SJSA1 (cell line): Measurements from ENCODE around the gene PNRC2. TPM values are rescaled to one million over a fixed set of nuclear protein-coding genes. Genes with fewer than 3 reads are reported as not detected.
"Not testable (repeated sequence)": the region's sequence is repeated elsewhere in the genome, so short reads cannot be mapped to it uniquely, and the experiment has no call there.

Experiments used
- DNase-seq, 2 experiments: peaks; one replicate each; pipeline ENCODE4 v3.0.0-alpha.2; 2015 to 2020; ENCODE audit warnings: low spot score in 2 of 2, low read depth in 1 of 2
- H3K27ac ChIP-seq: fragments of 250-450 bp; sonication (Bioruptor Pico); 2 replicates; pipeline ENCODE4 v1.5.1; 2020; ENCODE audit warnings: mild to moderate bottlenecking, moderate library complexity
- H3K27me3 ChIP-seq: fragments of 250-450 bp; sonication (Bioruptor Pico); replicated peaks from 2 replicates; pipeline ENCODE4 v1.5.1; 2020; ENCODE audit warnings: mild to moderate bottlenecking, moderate library complexity
- H3K36me3 ChIP-seq: fragments of 250-450 bp; sonication (Bioruptor Pico); 2 replicates; pipeline ENCODE4 v1.5.1; 2020; ENCODE audit warnings: mild to moderate bottlenecking
- H3K4me1 ChIP-seq: fragments of 250-450 bp; sonication (Bioruptor Pico); replicated peaks from 2 replicates; pipeline ENCODE4 v1.6.1; 2021; ENCODE audit warnings: mild to moderate bottlenecking
- H3K4me3 ChIP-seq: fragments of 250-450 bp; sonication (Bioruptor Pico); 2 replicates; pipeline ENCODE4 v1.5.1; 2020; ENCODE audit warnings: mild to moderate bottlenecking
- H3K9me3 ChIP-seq: fragments of 250-450 bp; sonication (Bioruptor Pico); replicated peaks from 2 replicates; pipeline ENCODE4 v1.5.1; 2020; ENCODE audit warnings: mild to moderate bottlenecking
- total RNA-seq: library from RNA; depleted of rRNA; stranded (reverse); fragments of >200 nt; shearing (Covaris generic); gene quantifications from 2 replicates; pipeline ENCODE4 v1.2.3, GENCODE V29; 2014

PNRC2 gene
- total RNA-seq, 1 experiment from 2014 or later, result 123 TPM

DNA sequence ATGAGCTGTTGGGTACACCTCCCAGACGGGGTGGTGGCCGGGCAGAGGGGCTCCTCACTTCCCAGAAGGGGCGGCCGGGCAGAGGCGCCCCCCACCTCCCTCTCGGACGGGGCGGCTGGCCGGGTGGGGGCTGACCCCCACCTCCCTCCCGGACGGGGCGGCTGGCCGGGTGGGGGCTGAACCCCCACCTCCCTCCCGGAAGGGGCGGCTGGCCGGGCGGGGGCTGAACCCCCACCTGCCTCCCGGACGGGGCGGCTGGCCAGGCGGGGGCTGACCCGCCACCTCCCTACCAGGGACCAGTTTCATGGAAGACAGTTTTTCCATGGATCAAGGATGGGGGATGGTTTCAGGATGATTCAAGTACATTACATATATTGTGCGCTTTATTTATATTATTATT is 27.4 kb downstream of the PNRC2 start:
- H3K4me3 ChIP-seq, H3K27ac ChIP-seq, H3K9me3 ChIP-seq, H3K27me3 ChIP-seq, H3K36me3 ChIP-seq, DNase-seq, H3K4me1 ChIP-seq: not testable (repeated sequence)

DNA sequence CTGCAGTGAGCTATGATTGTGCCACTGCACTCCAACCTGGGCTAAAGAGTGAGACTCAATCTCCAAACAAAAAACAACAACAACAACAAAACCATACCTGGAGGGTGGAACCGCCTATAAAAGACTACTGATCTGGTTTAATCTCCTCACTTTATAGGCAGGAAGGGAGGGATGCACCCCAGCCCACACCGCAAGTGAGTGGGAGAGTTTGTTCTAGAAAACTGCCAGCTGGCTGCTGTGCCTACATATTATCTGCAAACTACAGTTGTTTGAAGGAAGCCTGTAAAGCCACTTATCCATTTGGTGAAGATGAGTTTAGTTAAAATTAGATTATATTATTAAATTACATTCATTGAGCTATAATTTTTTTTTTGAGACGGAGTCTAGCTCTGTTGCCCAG is 29.6 kb downstream of the PNRC2 start:
- Histone ChIP-seq H3K4me3 (no peak overlapping the region), H3K9me3 (no peaks in the 10 kb centered on the region), H3K27me3 (no peaks in the 10 kb centered on the region), H3K36me3 (no peaks in the 10 kb centered on the region), H3K4me1 (peaks cover 3% of the 10 kb centered on the region), H3K27ac (no peak overlapping the region)
- DNase-seq, result no peak

DNA sequence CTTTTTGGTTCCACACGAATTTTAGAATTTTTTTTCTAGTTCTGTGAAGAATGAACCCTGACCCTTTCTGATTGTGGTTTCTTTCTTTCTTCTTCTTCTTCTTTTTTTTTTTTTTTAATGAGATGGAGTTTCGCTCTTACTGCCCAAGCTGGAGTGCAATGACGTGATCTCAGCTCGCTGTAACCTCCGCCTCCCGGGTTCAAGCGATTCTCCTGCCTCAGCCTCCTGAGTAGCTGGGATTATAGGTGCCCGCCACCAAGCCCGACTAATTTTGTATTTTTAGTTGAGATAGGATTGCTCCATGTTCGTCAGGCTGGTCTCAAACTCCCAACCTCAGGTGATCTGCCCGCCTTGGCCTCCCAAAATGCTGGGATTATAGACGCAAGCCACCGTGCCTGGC is 32.4 kb downstream of the PNRC2 start:
- H3K27ac ChIP-seq, H3K4me1 ChIP-seq, H3K4me3 ChIP-seq, H3K9me3 ChIP-seq, DNase-seq, H3K36me3 ChIP-seq, H3K27me3 ChIP-seq: not testable (repeated sequence)

DNA sequence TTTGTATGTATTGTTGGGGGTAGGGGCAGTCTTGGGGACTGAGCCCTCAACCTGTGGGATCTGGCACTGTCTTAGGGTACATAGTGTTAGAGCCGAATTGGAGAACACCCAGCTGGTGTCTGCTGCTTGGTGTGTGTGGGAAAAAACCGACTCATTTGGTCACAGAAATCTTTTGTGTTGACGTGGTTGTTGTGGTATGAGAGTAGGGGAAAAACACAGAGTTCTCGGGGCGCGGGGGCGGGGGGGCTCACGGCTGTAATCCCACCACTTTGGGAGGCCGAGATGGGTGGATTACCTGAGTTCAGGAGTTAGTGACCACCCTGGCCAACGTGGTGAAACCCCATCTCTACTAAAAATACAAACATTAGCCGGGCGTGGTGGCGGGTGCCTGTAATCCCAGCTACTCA is 35.8 kb downstream of the PNRC2 start:
- H3K4me1 ChIP-seq, result peaks cover 3% of the 10 kb centered on the region; the same call in 1 of the 2 replicates
- no peak overlapping the region for H3K4me3 ChIP-seq
- no peaks in the 10 kb centered on the region for H3K36me3 ChIP-seq
- no peaks in the 10 kb centered on the region for H3K27me3 ChIP-seq
- no peak overlapping the region for H3K27ac ChIP-seq
- no peak for DNase-seq
- no peaks in the 10 kb centered on the region for H3K9me3 ChIP-seq

DNA sequence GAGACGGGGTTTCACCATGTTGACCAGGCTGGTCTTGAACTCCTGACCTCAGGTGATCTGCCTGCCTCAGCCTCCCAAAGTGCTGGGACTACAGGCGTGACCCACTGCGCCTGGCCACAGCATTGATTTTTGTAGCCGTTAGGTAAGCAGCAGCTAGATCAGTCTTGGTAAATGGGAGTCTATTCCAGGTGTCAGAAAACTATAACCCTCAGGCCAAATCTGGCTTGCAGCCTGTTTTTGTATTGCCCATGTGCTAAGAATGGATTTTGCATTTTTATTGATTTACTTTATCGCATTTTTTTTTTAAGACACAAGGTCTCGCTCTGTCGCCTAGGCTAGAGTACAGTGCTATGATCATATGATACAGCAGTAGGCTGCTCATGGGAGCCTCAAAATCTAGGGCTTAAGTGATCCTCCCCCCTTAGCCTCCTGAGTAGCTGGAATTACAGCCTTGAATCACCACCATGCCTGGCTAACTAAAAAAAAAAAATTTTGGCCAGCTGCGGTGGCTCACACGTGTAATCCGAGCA is 37.1 kb downstream of the PNRC2 start:
- H3K27ac ChIP-seq, result no peak overlapping the region
- H3K27me3 ChIP-seq, result no peaks in the 10 kb centered on the region
- no peak overlapping the region for H3K4me3 ChIP-seq
- no peaks in the 10 kb centered on the region for H3K36me3 ChIP-seq
- DNase-seq, result no peak
- peaks cover 3% of the 10 kb centered on the region; the same call in 1 of the 2 replicates for H3K4me1 ChIP-seq
- H3K9me3 ChIP-seq, result no peaks in the 10 kb centered on the region

DNA sequence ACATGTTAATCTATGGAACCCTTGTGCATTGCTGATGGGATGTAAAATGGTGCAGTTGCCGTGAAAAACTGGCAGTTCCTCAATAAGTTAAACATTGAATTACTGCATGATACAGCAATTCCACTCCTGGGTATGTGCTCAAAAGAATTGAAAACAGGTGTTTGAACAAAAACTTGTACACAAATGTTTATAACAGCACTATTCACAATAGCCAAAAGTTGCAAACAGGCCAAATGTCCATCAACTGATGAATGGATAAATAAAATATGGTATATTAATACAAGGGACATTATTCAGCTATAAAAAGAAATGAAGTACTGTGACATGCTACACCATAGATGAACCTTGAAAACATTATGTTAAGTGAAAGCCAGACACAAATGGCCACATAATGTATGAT is 38.2 kb downstream of the PNRC2 start:
- peaks cover 3% of the 10 kb centered on the region; the same call in 1 of the 2 replicates for H3K4me1 ChIP-seq

DNA sequence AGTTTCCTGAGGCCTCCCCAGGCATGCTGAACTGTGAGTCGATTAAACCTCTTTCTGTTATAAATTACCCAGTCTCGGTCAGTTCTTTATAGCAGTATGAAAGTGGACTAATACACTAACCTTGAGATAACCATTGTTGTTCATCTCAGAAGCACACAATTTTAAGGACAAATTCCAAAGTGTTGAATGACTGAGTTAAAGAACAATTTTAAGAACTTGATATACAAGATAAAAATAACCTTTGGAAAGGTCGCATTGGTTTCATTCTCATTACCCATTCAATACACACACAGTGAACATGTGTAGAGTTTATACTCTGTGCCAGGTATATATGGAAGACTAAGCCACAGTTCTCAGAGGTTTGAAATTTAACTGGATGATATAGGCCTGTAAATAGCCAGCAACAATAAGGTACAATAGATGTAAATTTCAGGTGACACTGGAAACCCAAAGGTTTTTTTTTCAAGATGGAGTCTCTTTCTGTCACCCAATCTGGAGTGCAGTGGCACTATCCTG is 39.6 kb downstream of the PNRC2 start:
- Histone ChIP-seq H3K4me3 (no peak overlapping the region), H3K9me3 (no peaks in the 10 kb centered on the region), H3K4me1 (peaks cover 3% of the 10 kb centered on the region; the same call in 1 of the 2 replicates), H3K36me3 (no peaks in the 10 kb centered on the region), H3K27me3 (0 out of 2 replicates have a peak, but pooled peaks cover 3% of the 10 kb centered on the region), H3K27ac (no peak overlapping the region)
- no peak for DNase-seq

More for the DNA sequence above, 38.2 kb downstream of the PNRC2 start:
- H3K9me3 ChIP-seq, result no peaks in the 10 kb centered on the region
- H3K4me3 ChIP-seq, result no peak overlapping the region
- no peaks in the 10 kb centered on the region for H3K36me3 ChIP-seq
- no peak for DNase-seq
- no peaks in the 10 kb centered on the region for H3K27me3 ChIP-seq
- no peak overlapping the region for H3K27ac ChIP-seq

DNA sequence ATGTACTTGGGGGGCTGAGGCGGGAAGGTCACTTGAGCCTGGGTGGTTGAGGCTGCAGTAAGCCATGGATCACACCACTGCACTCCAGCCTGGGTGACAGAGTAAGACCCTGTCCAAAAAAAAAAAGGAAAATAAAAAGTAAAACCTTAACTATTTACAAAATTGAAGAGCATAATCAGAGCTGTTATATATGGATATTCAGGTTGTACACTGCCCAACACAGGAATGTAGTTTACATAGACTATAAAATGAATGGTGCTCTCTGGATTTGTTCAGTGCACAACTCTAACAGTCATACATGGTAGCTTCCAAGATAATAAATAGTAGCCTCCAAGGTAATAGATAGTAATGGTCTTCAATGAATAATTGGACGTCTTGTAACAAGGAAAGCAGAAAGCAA is 43.1 kb downstream of the PNRC2 start:
- no peak overlapping the region for H3K27ac ChIP-seq
- H3K27me3 ChIP-seq, result 0 out of 2 replicates have a peak, but pooled peaks cover 3% of the 10 kb centered on the region
- peaks cover 3% of the 10 kb centered on the region; the same call in 1 of the 2 replicates for H3K4me1 ChIP-seq
- no peaks in the 10 kb centered on the region for H3K9me3 ChIP-seq
- H3K36me3 ChIP-seq, result no peaks in the 10 kb centered on the region
- no peak for DNase-seq
- no peak overlapping the region for H3K4me3 ChIP-seq

DNA sequence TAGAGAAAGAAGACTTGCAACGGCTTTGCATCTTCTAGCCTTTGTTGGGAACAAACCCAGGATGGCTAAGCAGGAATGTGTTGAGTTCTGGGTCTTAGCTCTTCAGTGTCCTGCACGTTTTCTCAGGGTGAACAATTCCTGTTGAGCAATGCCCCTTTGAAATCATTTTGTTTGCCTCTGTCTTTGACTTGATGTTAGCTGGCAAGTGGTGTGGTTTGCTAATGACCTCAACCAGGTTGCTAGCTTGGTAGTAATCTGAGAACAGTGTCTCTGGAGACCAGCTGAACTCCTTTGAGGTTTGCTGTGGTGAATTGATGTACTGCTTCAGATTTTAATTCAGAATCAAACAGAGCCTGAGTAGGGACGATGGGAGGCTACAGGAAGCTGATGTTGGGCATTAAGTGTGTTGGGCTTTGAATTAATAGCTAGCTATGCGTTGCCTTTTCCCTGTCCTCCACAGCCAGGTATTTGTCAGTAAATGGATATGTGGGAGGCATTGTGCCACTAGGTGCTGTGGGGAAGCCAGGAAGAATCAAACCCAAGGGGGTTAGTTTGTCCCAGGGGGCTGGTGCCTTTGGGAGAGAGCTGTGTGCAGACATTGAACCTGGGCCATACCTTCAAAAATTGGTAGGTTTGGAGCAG is 43.8 kb downstream of the PNRC2 start:
- Histone ChIP-seq H3K4me1 (peaks cover 3% of the 10 kb centered on the region; the same call in 1 of the 2 replicates), H3K36me3 (no peaks in the 10 kb centered on the region), H3K4me3 (no peak overlapping the region), H3K27ac (no peak overlapping the region), H3K9me3 (no peaks in the 10 kb centered on the region), H3K27me3 (0 out of 2 replicates have a peak, but pooled peaks cover 3% of the 10 kb centered on the region)
- DNase-seq, result no peak

DNA sequence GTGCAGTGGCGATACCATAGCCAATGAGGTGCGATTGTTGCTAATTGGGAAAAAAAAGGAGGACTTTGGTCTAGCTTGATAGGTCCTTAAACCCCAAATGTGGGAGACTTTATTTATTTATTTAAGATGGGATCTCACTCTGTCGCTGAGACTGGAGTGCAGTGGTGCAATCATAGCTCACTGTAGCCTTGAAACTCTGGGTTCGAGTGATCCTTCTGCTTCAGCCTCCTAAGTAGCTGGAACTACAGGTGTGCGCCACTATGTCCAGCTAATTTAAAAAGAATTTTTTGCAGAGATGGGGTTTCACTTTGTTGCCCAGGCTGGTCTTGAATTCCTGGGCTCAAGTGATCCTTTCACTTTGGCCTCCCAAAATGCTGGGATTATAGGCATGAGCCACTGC is 44.5 kb downstream of the PNRC2 start:
- DNase-seq, result no peak
- H3K4me3 ChIP-seq, result no peak overlapping the region
- 0 out of 2 replicates have a peak, but pooled peaks cover 3% of the 10 kb centered on the region for H3K27me3 ChIP-seq
- peaks cover 1% of the 10 kb centered on the region for H3K4me1 ChIP-seq
- H3K9me3 ChIP-seq, result no peaks in the 10 kb centered on the region
- no peaks in the 10 kb centered on the region for H3K36me3 ChIP-seq
- H3K27ac ChIP-seq, result no peak overlapping the region

DNA sequence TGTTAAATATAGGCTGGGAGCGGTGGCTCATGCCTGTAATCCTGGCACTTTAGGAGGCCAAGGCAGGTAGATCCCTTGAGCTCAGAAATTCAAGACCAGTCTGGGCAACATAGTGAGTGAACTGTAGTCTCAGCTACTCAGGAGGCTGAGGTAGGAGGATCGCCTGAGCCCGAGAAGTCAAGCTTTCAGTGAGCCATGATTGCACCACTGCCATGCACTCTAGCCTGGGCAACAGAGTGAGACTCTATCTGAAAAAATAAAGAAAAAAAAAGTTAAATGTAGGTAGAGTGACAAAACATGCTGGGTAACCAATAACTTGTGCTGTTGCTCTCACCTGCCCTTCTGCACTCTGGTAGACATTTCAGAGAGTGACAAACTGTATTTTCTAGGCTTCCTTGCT is 45.5 kb downstream of the PNRC2 start:
- H3K4me3 ChIP-seq, result no peak overlapping the region
- 0 out of 2 replicates have a peak, but pooled peaks cover 3% of the 10 kb centered on the region for H3K27me3 ChIP-seq
- H3K36me3 ChIP-seq, result no peaks in the 10 kb centered on the region
- no peak for DNase-seq
- no peak overlapping the region for H3K27ac ChIP-seq
- no peaks in the 10 kb centered on the region for H3K9me3 ChIP-seq
- H3K4me1 ChIP-seq, result peaks cover 5% of the 10 kb centered on the region; the same call in 1 of the 2 replicates

DNA sequence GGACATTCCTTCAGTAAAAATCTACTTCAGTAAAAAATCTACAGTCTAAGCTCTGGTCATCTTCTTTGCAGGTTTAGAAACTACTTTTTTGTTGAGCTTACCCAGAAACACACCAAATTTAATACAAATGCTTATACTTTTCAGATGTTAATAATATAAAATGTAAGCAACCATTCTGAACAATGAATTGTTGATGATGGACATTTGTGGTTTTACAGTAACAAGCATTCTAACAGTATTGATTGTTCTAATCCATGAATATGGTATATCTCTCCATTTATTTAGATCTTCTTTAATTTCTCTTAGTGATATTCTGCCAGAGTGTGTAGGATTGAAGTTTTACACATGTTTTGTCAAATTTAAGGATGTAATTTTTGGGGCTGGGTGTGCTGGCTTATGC is 47.5 kb downstream of the PNRC2 start:
- Histone ChIP-seq H3K9me3 (no peaks in the 10 kb centered on the region), H3K36me3 (no peaks in the 10 kb centered on the region), H3K27ac (no peak overlapping the region), H3K4me3 (no peak overlapping the region), H3K27me3 (0 out of 2 replicates have a peak, but pooled peaks cover 3% of the 10 kb centered on the region), H3K4me1 (peaks cover 5% of the 10 kb centered on the region; the same call in 1 of the 2 replicates)
- DNase-seq, result no peak

DNA sequence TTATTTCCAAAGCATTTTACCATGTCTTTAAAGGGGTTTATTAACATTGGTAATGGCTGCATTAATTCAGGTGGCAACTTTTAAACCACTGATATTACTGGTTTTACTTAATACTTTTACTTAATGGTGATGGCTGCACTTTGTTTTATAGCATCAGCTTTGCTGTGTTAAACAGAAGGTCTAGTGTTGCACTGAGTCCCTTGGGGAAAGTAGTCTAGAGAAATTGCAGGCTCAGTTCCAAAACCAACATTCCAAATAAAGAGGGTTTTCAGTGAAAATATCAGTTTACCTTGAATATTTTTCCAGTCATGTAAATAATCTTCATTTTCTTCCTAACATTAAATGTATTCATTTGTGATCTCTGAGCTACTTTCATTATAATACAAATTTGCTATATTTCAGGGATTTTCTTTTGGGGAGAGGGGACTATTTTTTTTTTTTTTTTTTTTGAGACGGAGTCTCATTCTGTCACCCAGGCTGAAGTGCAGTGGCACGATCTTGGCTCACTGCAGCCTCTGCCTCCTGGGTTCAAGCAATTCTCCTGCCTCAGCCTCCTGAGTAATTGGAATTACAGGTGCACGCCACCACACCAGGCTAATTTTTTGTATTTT is 49.1 kb downstream of the PNRC2 start:
- not testable (repeated sequence) for H3K27me3 ChIP-seq, DNase-seq, H3K4me1 ChIP-seq, H3K36me3 ChIP-seq, H3K27ac ChIP-seq, H3K4me3 ChIP-seq, H3K9me3 ChIP-seq

DNA sequence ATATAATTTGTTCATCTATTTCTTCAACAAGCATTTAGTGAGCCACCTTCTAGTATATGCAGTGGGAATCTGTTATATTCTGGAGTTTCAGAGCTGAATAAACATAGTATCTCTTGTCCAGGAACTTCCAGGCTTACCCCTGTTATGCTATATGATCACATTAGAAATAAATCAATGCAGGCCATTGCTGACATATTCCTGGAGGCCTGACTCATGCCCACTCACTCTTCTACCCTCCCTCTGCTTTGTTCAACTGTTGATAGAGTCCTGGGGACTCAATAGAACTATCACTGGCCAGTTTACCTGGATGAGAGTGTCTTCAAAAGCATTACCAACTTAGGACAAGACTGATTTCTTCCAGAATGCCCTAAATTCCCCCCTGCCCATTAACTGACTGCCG is 49.8 kb downstream of the PNRC2 start:
- no peak overlapping the region for H3K27ac ChIP-seq
- peak in 1 of 2 experiments; percentile 9 for DNase-seq
- H3K27me3 ChIP-seq, result no peaks in the 10 kb centered on the region
- H3K9me3 ChIP-seq, result no peaks in the 10 kb centered on the region
- no peak overlapping the region for H3K4me3 ChIP-seq
- H3K36me3 ChIP-seq, result no peaks in the 10 kb centered on the region
- H3K4me1 ChIP-seq, result peaks cover 5% of the 10 kb centered on the region; the same call in 1 of the 2 replicates
